Peyer's patch (tissue), 4 donors: ENCODE data around the gene ZBTB44. TPM values are rescaled to one million over a fixed set of nuclear protein-coding genes. Genes with fewer than 3 reads are reported as not detected.

ENCODE experiments used
- DNase-seq, 3 donors: peaks; one replicate each; pipeline ENCODE4 v3.0.0-alpha.2; 2017 to 2019
- H3K27ac ChIP-seq, 4 donors: fragments of 200-600 bp; sonication (generic); one replicate each; pipeline ENCODE4 v1.5.1; 2016 to 2019
- H3K27me3 ChIP-seq, 2 donors: fragments of 200-600 bp; sonication (generic); one replicate each; pipeline ENCODE4 v1.5.1; 2019
- H3K36me3 ChIP-seq, 3 donors: fragments of 200-600 bp; sonication (generic); one replicate each; pipeline ENCODE4 v1.5.1; 2016 to 2019
- H3K4me1 ChIP-seq, 4 donors: fragments of 200-600 bp; sonication (generic); one replicate each; pipeline ENCODE4 v1.5.1; 2016 to 2019
- H3K4me3 ChIP-seq, 4 donors: fragments of 200-600 bp; sonication (generic); 1 replicate in 3 of 4; 2 replicates in 1 of 4; pipeline ENCODE4 v1.5.1; 2016 to 2019; ENCODE audit warnings: mild to moderate bottlenecking in 1 of 4
- H3K9me3 ChIP-seq, 4 donors: fragments of 200-600 bp; sonication (generic); one replicate each; pipeline ENCODE4 v1.5.1; 2016 to 2019; ENCODE audit warnings: mild to moderate bottlenecking in 1 of 4
- POLR2A ChIP-seq, 2 donors: fragments of 450-650 bp; IDR thresholded peaks; one replicate each; pipeline ENCODE4 v1.5.1; 2017; ENCODE audit warnings: antibody characterized with exemption in 2 of 2, mild to moderate bottlenecking in 2 of 2, moderate library complexity in 2 of 2
- total RNA-seq, 4 donors: library from RNA; depleted of rRNA; stranded (reverse); fragments of >200 nt; gene quantifications; one replicate each; pipeline ENCODE4 v1.1.0, GENCODE V29; 2016
- TF ChIP-seq, protein P1 (sequence below), 6 experiments: fragments of 450-650 bp in 4 of 6; fragments of 200-600 bp in 2 of 6; sonication (generic) in 1 of 6; IDR thresholded peaks; one replicate each; pipeline ENCODE4 v1.5.1; 2017 to 2019; ENCODE audit warnings: antibody characterized with exemption in 6 of 6, mild to moderate bottlenecking in 3 of 6, moderate library complexity in 1 of 6

The ZBTB44 gene
- total RNA-seq, 4 donors from 2014 or later: 39.2 to 113 (median 45.8) TPM

GRCh38 chr11:130209954-130210854, 104.5 kb downstream of the ZBTB44 start:
- H3K27ac ChIP-seq: no peak overlapping the region
- H3K4me3 ChIP-seq: no peak overlapping the region
- peaks cover 0 to 9% (median 0%) of the 10 kb centered on the region in 4 donors for H3K4me1 ChIP-seq
- TF ChIP-seq, protein P1, sequence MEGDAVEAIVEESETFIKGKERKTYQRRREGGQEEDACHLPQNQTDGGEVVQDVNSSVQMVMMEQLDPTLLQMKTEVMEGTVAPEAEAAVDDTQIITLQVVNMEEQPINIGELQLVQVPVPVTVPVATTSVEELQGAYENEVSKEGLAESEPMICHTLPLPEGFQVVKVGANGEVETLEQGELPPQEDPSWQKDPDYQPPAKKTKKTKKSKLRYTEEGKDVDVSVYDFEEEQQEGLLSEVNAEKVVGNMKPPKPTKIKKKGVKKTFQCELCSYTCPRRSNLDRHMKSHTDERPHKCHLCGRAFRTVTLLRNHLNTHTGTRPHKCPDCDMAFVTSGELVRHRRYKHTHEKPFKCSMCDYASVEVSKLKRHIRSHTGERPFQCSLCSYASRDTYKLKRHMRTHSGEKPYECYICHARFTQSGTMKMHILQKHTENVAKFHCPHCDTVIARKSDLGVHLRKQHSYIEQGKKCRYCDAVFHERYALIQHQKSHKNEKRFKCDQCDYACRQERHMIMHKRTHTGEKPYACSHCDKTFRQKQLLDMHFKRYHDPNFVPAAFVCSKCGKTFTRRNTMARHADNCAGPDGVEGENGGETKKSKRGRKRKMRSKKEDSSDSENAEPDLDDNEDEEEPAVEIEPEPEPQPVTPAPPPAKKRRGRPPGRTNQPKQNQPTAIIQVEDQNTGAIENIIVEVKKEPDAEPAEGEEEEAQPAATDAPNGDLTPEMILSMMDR (IDR thresholded peaks at IDR 0.05): no peak
- TF ChIP-seq POLR2A (IDR thresholded peaks at IDR 0.05): no peak
- peaks cover 0 to 35% (median 0%) of the 10 kb centered on the region in 3 donors for H3K36me3 ChIP-seq
- no peaks in the 10 kb centered on the region for H3K27me3 ChIP-seq
- no peaks in the 10 kb centered on the region for H3K9me3 ChIP-seq
- peak; percentile 13 to 43 (median 43) for DNase-seq

GRCh38 chr11:130209128-130209932, 105.4 kb downstream of the ZBTB44 start:
- H3K36me3 ChIP-seq: peaks cover 0 to 43% (median 0%) of the 10 kb centered on the region in 3 donors

DNA sequence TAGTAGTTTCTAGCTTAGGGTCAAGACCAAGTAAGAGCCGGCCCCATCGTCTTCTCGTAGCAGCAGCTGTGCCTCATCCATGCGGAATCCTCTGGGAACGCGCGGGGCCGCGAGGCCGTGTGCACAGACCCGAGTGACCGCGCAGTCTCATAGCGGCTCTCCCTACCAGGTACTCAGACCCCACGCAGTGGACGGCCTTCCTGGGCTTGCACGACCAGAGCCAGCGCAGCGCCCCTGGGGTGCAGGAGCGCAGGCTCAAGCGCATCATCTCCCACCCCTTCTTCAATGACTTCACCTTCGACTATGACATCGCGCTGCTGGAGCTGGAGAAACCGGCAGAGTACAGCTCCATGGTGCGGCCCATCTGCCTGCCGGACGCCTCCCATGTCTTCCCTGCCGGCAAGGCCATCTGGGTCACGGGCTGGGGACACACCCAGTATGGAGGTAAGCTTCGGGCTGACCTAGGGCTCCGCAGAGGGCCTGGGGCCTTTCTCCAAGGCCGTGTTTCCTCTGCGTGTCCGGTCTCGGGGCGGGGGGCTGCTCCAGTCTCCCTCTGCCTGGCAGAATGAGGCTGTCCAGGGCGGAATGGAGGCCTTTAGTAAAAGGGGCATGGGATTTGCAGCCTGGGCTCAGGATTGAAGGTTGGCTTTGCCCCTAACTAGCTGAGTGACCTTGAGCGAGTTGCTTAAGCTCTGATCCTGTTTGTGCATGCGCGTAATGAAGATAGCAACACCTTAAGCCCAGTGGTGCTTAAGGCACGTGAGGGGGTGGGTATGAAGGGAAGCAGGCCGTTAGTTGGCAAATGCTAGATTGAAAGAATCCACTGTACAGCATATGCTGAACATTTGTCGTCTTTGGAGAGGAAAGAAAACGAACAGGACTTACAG, 106.2 kb downstream of the ZBTB44 start:
- DNase-seq: peak in 1 of 3 donors; percentile 45
- Histone ChIP-seq H3K9me3 (no peaks in the 10 kb centered on the region), H3K27me3 (no peaks in the 10 kb centered on the region), H3K4me3 (no peak overlapping the region), H3K27ac (no peak overlapping the region), H3K4me1 (peaks cover 0 to 9% (median 0%) of the 10 kb centered on the region in 4 donors), H3K36me3 (peaks cover 0 to 47% (median 0%) of the 10 kb centered on the region in 3 donors)
- no peak for TF ChIP-seq POLR2A (IDR thresholded peaks at IDR 0.05)
- TF ChIP-seq, protein P1 (IDR thresholded peaks at IDR 0.05): no peak

More at GRCh38 chr11:130209128-130209932, 105.4 kb downstream of the ZBTB44 start:
- TF ChIP-seq POLR2A (IDR thresholded peaks at IDR 0.05): no peak
- TF ChIP-seq, protein P1 (IDR thresholded peaks at IDR 0.05): no peak
- Histone ChIP-seq H3K9me3 (no peaks in the 10 kb centered on the region), H3K4me3 (no peak overlapping the region), H3K4me1 (peaks cover 0 to 9% (median 0%) of the 10 kb centered on the region in 4 donors), H3K27ac (no peak overlapping the region), H3K27me3 (no peaks in the 10 kb centered on the region)
- DNase-seq: peak; percentile 8 to 44 (median 42)

GRCh38 chr11:130206141-130206540, 108.6 kb downstream of the ZBTB44 start:
- H3K27me3 ChIP-seq: no peaks in the 10 kb centered on the region
- TF ChIP-seq, protein P1 (IDR thresholded peaks at IDR 0.05): no peak
- no peak for TF ChIP-seq POLR2A (IDR thresholded peaks at IDR 0.05)
- peak in 2 of 3 donors; percentile 73 to 76 for DNase-seq
- H3K4me1 ChIP-seq: no peaks in the 10 kb centered on the region
- no peaks in the 10 kb centered on the region for H3K9me3 ChIP-seq
- peak overlapping the region in 2 of 4 donors; percentile 42 to 71 for H3K27ac ChIP-seq
- no peak overlapping the region for H3K4me3 ChIP-seq
- peaks cover 0 to 69% (median 0%) of the 10 kb centered on the region in 3 donors for H3K36me3 ChIP-seq

DNA sequence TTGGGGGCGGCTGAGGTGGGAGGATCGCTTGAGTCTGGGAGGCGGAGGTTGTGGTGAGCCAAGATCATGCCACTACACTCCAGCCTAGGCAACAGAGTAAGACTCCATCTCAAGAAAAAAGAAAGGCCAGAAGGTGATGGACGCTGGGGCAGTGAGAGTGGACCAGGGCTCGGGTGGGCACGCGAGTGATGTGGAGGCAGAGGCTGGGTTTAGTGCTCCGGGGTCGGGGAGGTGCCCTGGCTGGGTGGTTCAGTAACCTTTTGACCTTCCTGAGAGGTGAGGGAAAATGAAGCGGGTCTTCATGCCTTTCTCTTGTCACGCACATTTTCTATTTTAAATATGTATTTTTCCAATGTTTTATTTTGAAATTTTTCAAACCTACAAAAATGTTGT, 110.0 kb downstream of the ZBTB44 start:
- H3K27me3 ChIP-seq: no peaks in the 10 kb centered on the region
- peaks cover 0 to 75% (median 0%) of the 10 kb centered on the region in 3 donors for H3K36me3 ChIP-seq
- no peaks in the 10 kb centered on the region for H3K4me1 ChIP-seq
- TF ChIP-seq, protein P1 (IDR thresholded peaks at IDR 0.05): no peak
- no peak for TF ChIP-seq POLR2A (IDR thresholded peaks at IDR 0.05)
- no peak overlapping the region for H3K27ac ChIP-seq
- no peaks in the 10 kb centered on the region for H3K9me3 ChIP-seq
- H3K4me3 ChIP-seq: no peak overlapping the region
- DNase-seq: peak in 2 of 3 donors; percentile 13 to 30
